Mucosa of gallbladder (tissue), 1 donor: Measurements from ENCODE around the gene SPATS1. TPM values are rescaled to one million over a fixed set of nuclear protein-coding genes. Genes with fewer than 3 reads are reported as not detected.

Experiments
- DNase-seq: peaks from one replicate; pipeline ENCODE4 v3.0.0-alpha.2; 2020; ENCODE audit warnings: low spot score
- total RNA-seq: library from RNA; stranded (reverse); gene quantifications from one replicate; pipeline ENCODE4 v1.2.1, GENCODE V29; 2021
- donor health status: DM: no; HTN: no; CAD: no.

Gene SPATS1, protein sequence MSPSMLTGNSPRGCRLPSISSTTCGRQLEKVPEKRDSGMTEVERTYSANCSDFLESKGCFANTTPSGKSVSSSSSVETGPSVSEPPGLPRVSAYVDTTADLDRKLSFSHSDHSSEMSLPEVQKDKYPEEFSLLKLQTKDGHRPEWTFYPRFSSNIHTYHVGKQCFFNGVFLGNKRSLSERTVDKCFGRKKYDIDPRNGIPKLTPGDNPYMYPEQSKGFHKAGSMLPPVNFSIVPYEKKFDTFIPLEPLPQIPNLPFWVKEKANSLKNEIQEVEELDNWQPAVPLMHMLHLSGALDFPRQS
- total RNA-seq: not detected

DNA sequence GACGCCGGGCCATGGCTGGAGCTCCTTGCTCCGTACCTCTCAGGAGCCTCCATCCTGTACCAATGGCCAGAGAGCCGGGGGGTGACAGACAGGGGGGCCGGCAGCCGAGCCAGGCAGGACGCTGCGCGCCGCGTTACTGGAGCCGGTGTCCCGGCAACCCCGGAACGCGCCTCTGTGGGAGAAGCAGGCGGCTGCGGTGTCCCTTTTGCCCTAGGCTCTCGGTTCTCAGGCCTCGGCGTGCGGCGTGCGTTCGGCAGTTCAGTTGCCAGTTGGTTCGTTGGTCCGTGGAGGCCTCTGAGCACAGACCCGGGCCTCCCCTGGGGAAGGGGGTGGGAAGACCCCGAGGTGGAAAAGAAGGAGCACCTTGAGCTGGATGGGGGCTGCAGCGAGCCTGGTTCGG, at the start of gene SPATS1:
Gene SPATS1 (plus strand): TSS at position 162 of the 400 bp plus-strand sequence. CDS start 446 bp downstream, outside the sequence.
- DNase-seq: no peak

DNA sequence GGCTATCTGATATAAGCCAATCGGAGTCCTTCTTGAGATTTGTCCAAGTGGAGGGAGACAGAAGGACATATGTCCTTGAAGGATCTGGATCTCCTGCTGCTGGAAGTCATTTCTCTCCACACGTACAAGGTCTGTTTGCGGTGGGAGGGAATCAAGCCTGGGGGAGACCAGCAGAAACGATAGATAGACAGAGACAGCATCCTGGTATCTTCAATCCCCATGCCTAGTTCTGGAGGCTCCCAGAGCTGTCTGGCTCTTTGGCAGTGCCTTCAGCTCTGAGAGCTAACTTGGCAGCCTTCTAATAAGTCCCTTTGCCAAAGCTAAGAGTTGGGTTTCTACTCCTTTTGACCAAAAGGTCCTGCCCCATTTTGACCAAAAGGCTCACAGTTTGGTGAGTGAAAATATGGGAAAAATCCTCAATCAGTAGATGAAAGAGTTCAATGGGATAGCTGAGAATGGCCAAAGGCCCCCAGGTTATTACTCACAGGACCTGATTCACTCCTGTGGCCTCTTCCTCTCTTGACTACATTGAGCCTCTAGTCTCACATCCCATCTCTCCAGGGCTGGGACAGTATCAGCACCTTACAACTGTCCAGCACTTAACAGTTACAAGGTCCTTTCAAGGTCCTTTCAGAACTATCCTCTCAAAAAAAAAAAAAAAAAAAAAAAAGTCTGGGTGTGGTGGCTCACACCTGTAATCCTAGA, 49.6 kb upstream of the SPATS1 start:
- DNase-seq: no peak

DNA sequence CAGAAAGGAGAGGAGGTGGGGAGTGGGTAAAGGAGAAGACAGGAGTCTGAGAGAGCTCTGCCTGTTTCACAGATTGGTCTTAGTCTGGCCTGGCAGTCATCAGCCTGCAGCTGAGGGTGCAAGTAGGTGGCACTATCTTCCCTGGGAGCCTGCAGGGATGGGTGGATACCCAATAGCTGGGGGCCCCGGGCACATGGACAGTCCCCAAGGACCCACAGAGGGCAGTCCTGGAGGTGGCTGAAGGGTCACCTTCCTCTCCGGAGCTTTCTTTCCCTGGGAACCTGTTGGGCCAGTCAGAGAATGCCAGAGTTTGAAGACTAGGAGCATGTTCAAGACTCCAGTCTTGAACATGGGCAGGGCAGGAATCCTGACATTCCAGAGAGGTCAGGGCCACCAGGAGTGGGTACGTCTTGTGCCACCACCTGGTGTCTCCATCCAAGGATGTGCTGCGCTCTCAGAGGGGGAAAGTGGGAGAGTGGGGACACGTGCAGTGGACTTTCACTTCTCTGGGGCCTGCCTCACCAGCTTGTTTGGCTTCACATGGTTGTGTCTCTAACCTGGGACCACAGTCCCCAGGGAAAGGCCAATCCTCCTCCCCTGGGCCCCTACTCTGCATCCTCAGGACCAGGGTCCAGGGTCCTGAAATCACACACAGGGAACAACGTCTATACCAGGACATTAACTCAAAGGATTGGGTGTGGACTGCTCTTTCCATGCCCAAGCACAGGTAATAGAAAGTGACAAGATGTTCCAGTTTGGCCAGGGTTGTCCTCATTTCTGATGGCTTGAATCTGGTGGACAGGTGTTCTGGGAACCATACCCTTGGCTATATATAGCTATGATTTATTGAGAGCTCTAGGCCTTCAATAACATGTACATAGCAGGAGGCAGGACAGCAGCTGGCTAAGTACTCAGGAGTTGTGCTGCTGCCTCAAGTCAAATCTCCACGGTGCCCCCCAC, 47.3 kb upstream of the SPATS1 start:
- no peak for DNase-seq

DNA sequence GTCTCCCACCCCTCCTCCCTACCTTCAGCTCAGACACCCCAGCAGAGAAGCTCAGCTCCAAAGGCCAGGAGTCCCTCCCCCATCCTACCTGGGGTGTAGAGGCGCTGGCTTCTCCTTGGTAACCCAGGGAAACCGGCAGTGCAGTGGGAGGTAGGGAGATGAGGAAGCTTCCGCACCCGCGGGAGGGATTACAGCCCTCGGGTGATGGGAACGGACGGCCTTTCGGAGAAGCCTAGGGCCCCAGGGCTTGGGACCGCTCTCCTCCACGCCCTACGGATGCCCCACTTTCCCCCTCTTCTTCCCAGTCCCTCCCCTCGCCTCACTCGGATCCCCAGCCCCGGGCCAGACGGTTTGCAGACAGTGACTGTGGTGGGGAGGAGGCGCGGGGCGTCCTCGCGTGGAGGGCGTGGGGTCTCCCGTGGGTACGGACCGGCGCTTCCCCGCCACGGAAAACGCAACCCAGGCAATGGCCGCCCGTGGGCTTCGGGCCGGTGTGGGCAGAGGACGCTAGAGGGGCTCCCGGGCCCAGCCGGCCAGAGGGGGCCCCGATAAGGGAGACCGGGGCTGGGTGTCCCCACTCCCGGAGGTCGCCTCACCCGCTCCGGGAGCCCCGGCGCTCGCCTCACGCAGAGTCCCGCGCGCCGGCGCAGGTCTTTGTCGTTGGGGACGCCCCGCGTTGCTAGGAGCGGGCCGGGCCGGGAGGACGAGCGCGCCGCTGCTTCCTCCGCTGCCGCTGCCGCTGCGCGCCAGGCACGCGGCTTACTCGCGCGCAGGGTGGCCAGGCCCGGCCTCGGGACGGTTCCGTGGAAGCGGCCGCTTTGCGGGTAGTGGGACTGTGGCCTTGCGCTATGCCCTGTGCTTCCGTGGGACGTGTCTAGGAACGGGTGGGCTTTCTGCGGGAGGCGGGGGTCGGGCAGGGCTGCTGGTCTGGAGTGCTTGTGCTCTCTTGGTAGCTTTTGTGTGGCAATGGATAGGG, 45.1 kb upstream of the SPATS1 start:
- peak; percentile 18 for DNase-seq

DNA sequence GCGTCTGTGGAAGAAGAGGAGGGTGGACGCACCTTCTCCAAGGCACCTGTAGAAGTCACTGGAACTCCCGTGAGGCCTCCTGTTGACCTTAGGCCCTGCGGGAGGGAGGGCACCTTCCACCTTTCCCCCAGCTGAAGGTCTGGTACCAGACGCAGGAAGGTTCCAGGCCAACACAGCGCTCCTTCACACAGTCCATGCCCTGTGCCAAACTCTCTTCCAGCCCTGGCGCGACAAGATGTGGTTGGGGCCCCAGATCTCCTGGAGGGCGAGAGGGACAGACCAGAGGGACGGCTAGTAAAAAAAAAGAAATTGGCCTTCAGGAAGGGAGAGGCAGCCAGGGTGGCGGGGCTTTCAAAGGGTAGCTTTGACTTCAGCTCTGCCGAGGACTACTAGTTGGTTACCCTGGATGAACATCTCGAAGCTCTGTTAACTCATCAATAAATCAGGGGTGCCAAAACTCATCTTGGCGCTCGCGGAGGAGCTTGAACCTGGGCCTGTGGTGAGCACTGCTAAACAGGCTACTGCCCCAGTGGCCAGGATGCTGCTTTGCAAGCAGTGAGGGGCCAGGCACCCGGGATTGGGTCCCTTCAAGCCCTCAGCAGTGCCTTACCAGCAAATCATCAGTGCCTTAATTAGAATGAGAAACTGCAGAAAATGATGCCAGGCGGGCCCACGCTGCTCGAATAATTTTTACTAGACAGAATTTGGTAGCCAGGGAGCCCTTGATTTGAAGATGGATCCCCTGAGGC, 44.2 kb upstream of the SPATS1 start:
- DNase-seq: no peak

DNA sequence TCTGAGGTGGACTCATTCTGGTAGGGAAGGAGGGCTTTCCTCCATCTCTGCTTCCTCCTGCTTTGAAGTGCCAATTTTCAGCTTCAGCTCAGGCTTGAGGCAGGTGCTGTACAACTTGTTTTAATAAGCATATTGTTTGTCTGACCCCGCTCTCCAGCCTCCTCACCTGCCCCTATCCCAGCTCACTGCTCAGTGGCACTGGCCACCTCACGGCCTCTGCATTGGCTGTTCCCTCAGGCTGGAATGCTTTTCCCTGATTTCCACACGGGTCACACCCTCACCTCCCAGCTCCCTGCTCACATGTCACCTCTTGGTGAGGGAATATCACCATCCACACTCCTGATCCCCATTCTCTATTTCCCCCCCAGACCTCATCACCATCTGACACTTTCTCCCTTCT, 43.6 kb upstream of the SPATS1 start:
- no peak for DNase-seq

DNA sequence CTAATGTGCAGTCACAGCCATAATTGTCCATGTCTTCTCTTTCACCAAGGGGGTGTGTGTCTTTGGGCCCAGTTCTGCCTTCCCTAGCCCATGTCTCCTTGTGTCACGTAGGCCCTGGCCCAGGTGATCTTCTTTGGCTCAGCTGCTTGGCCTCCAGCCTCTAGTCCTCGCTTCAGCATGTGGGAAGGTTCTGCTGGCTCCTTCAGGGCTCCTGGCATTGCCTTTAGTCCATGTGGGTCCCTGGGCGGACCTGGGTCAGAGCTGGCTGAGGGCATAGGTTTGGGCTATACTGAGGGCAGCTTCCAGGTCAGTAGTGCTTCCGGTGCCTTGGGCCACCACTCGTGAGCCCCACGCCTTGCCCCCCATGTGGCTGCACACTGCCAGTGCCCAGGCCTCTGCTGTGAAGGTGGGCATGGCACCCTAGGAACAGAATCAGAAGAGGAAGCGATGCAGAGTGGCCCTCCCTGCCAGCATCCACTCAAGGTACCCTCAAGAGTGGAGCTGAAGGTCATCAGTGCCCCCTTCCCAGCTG, 42.1 kb upstream of the SPATS1 start:
- no peak for DNase-seq

DNA sequence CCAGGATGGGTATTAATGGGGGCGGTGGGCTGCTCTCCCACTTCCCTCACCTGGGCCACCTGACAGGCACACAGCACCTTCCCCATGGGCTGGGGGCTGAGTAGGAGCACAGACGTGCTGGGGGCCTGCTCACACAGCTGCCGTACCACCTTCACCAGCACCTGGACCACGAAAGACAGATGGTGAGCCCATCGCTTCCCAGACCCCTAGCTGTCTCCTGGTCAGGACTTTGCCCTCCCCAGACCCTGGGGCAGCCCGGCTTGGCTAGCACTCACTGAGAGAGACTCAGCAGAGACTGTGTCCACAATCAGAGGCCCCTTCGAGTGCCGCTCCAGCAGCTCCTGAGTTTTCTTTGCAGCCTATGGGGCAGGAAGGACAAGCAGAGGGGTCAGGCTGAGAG, 41.3 kb upstream of the SPATS1 start:
- DNase-seq: no peak

DNA sequence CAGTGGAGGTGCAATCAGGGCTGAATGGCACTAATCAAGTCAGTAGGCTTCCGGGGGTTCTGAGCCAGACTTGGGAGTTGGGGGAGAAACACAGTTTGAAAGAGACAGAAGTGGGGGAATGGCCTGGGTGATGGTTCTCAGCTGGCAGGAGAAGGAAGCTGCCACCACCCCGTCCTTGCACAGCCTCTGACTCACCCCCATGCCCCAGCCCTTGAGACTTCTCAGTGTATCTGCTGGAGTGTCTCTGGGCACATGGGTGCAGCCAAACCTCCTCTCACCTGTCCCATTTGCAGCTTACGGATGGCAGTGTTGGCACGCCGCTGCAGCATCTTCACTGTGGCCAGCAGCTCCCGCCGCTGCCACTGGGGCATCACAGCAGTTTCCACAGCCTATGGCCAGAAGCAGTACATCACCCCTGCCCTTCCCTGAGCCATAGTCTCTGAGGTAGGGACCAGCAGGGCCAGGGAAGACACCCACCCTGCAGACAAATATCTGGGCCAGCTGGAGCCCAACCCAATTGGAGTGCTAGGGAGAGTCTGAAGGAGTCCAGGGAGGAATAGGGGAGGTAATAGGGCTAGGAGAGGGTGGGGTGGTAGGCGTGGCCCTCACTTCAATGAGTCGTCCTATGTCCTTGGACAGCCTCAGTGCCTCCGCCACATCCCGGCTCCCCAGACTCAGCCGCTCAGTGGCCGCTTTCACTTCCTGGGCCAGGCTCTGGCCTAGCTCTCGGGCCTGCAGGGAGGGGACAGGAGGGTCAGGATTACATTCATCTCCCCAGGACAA, 40.5 kb upstream of the SPATS1 start:
- DNase-seq: no peak

DNA sequence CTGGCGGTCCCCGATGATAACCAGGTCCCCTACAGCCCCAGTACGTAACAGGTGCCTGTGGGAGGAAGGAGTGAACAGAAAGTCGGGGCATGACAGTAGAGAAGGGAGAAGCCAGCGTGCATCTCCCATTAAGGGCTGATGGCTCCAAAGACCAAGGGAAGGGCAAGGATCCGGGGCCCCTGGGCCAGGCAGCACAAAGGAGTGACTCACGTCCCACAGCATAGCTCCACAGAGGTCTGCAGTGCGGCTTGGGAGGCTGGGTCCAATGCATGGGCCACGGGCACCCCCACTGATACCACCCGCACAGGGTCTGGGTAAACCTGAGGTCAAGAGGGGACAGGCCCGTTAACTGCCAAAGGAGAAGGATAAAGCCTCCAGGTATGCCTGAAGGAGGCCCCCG, 39.6 kb upstream of the SPATS1 start:
- no peak for DNase-seq

DNA sequence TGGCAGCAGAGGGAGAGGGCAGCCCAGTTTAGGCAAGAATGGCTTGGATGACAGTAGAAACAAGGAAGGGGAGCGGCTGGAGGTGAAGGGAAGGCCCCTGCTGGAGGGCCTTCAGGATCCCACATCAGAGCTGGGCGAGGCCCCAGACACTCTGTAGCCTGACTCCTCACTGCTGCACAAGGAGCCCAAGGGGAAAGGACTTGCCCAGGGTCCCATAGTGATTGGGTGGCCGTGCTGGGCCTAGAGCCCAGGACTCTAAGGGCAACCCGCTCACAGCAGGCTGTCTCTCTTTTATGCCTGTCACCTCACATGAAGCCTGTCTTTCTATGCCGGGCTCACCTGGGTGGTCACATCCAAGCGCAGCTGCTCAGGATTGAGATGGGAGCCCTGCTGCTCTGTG, 38.6 kb upstream of the SPATS1 start:
- no peak for DNase-seq

DNA sequence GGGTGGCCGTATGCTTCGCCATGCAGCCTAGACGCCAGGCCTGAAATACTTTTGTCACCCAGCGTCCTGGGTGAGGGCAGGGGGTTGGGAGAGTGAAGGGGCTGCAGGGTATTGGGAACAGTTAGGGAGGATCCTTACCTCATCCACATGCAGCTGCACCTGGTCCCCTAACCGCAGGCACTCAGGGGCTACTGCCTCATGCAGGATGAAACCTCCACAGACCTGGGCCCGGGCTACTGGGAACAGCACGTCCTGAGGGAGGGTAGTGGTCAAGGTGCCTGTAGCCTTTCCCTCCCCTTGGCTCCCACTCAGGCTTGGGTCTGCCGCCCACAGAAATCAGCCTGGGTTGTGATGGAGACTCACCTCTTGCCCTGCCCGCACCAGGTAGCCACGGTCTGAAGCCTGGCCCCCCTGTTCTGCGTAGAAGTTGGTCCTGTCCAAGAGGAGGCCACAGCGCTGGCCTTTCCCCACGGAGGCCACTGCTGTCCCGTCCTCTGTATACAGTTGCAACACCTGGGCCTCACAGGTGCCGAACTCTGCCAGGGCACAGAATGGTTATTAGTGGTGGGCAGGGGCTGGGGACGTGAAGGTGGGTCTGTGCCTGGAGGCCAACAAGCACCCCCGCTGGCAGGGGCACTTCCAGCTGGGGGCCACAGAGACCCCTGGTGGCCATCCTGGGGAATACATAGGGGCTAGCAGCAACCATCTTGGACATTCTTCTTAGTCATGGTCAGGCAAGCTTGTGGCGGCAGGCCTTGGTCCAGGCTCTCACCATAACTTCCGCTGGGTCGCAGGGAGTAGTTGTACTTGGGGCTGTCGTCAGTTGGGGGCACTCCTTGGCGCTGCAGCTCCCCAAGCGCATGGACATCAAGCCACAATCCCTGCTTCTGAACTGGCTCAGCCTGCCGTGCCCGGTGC, 37.9 kb upstream of the SPATS1 start:
- DNase-seq: no peak

DNA sequence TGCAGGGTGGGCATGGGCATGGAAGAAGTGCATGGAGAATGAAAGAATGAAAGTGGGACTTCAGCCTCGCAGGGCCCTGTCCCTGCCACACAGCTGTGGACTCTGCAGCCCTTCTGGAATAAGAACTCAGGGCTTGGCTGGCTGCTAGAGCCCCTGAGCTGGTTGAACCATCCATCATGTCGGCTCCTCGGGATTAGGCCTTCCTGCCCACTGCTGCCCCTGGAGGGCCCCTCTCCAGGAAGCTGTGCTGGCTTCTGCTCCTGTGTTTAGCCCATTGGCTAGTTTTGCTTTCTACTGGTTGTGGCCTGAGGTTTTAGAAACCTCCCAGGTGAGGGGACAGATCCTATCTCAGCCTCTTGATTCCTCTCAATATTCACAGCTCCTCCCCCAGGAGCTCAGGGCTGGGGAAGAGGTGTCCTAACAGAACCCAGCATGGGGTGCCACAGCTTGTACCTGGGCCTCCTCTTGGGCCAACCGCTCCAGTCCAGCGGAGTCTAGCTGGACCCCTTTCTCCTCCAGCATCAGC, 37.2 kb upstream of the SPATS1 start:
- DNase-seq: no peak

DNA sequence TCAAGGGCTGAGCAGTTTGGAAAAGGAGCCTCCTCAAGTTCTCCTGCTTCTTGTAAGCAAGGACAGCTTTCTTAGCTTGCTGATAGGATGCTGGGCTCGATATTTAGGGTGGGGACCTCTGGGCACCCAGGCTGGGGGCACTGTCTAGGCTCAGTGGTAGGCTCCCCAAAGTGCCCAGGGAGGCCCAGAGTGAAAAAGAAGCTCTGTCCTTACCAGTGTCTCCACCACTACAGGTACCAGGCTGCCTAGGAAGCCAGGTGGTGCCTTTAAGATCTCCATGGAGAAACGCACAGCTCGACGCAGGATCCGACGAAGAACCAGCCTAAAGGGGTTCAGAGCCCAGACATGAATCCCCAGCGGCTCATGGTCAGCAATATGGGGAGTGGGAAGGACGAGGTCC, 35.7 kb upstream of the SPATS1 start:
- DNase-seq: no peak

DNA sequence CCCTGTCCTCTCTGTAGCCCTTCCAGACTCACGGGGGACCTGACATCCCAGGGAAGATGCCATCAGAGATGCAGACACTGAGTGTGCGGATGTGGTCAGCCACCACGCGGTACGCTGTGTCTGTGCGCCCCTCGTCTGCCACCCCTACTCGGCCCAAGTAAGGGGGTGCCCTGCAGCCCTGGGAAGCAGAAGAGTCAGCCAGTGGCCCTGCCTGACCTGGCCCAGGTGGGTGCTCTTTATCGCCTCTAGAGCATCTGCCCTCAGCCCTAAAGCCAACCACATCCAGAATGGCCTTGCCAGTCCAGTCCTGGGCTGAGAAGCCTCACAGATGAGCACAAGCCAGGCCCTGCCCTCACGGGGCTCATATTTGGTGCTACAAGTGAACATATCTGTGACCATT, 35.2 kb upstream of the SPATS1 start:
- no peak for DNase-seq

DNA sequence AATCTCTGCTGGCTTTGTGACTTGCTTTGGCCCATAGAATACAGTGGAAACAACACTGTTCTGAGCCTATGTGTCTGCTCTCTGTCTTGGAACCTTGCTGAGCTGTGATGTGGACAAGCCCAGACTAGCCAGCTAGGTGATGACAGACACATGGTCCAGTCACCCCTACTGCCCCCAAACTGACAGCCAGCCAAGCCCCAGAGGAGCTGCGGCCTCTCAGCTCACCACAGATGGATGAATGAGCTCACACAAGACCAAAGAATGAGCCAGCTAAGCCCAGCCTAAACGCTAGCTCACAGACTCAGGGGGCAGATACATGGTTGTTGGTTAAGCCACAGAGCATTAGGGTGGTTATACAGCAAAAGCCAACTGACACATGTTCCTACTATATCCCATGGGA, 33.4 kb upstream of the SPATS1 start:
- no peak for DNase-seq

DNA sequence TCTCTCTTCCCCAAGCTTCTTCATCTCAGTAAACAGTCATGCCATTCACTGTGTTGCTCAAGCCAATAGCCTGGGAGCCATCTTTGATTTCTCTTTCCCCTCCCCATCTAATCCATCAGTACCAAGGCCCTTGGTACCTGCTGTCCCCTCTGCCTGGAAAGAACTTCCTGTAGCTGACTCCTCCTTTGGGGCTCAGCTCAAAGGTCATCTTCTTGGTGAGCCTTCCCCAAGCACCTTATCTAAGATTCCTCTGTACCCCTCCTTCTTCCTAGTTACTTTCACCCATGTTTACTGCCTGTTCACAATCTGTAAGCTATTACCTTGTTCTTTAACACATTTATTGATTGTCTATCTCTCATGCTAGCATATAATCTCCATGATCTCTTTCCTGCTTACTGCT, 32.8 kb upstream of the SPATS1 start:
- DNase-seq: no peak

DNA sequence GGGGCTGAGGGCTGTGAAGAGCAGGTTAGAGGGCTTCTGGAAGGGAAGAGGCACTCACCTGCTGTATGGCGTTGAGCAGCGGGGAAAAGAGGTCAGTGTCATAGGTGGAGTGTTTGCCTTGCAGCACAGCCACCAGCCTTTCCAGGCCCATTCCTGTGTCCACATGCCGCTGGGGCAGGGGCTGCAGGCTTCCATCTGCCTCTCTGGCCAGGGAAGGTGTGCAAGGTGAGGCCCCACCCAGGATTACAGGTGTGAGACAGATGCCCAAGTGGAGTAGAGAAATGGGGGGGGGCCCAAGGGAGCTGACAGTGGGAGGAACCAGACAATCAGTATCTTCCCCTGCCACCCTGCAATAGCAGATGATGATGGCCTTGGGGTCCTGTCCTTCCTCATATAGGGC, 32.2 kb upstream of the SPATS1 start:
- DNase-seq: no peak
